Neural cell (in vitro differentiated cells): Measurements from ENCODE around the gene SH3RF3. TPM values are rescaled to one million over a fixed set of nuclear protein-coding genes. Genes with fewer than 3 reads are reported as not detected.

ENCODE experiments used
- H2AFZ ChIP-seq: fragments of 200-600, 300-800 bp; sonication (generic), shearing (Covaris generic); 2 replicates; pipeline ENCODE4 v1.6.0; 2014; ENCODE audit warnings: low read depth, mild to moderate bottlenecking, antibody characterized with exemption, low read length, moderate library complexity
- H3F3A ChIP-seq: fragments of 200-600 bp; shearing (Covaris generic); 2 replicates; pipeline ENCODE4 v1.6.1; 2016; ENCODE audit warnings: mild to moderate bottlenecking, moderate library complexity, mixed read lengths, antibody characterized with exemption, low read length; ENCODE audit not compliant: insufficient read depth, poor library complexity, severe bottlenecking
- H3K27ac ChIP-seq: fragments of 200-600, 300-800 bp; sonication (generic), shearing (Covaris generic); 2 replicates; pipeline ENCODE4 v1.5.1; 2014; ENCODE audit warnings: mild to moderate bottlenecking, low read length, moderate library complexity
- H3K27me3 ChIP-seq: fragments of 300-800, 200-600 bp; sonication (generic), shearing (Covaris generic); 2 replicates; pipeline ENCODE4 v1.6.0; 2014; ENCODE audit warnings: mild to moderate bottlenecking, low read depth, low read length, moderate library complexity; ENCODE audit not compliant: insufficient read depth
- H3K36me3 ChIP-seq: fragments of 300-800, 200-600 bp; sonication (generic), shearing (Covaris generic); 2 replicates; pipeline ENCODE4 v1.5.1; 2014; ENCODE audit warnings: mild to moderate bottlenecking, antibody characterized with exemption, low read length, moderate library complexity; ENCODE audit not compliant: insufficient read depth
- H3K4me2 ChIP-seq: fragments of 300-800, 200-600 bp; sonication (generic), shearing (Covaris generic); 2 replicates; pipeline ENCODE4 v1.6.0; 2014; ENCODE audit warnings: mild to moderate bottlenecking, low read length
- H3K4me3 ChIP-seq: fragments of 300-800, 200-600 bp; sonication (generic), shearing (Covaris generic); 2 replicates; pipeline ENCODE4 v1.5.1; 2014; ENCODE audit warnings: mild to moderate bottlenecking, low read length, moderate library complexity
- H3K79me2 ChIP-seq: fragments of 200-600 bp; shearing (Covaris generic); replicated peaks from 2 replicates; pipeline ENCODE4 v1.6.0; 2014; ENCODE audit warnings: mild to moderate bottlenecking, low read length, moderate library complexity; ENCODE audit not compliant: insufficient read depth
- H3K9ac ChIP-seq: fragments of 300-800, 200-600 bp; sonication (generic), shearing (Covaris generic); 2 replicates; pipeline ENCODE4 v1.6.1; 2016; ENCODE audit warnings: mild to moderate bottlenecking, low read length, mixed read lengths
- H3K9me2 ChIP-seq: fragments of 200-600 bp; shearing (Covaris generic); 2 replicates; pipeline ENCODE4 v1.6.1; 2016; ENCODE audit warnings: mild to moderate bottlenecking, low read length, mixed read lengths; ENCODE audit not compliant: insufficient read depth
- H3K9me3 ChIP-seq: fragments of 200-600, 300-800 bp; sonication (generic), shearing (Covaris generic); 2 replicates; pipeline ENCODE4 v1.6.1; 2016; ENCODE audit warnings: mild to moderate bottlenecking, mixed run types, low read length, moderate library complexity, mixed read lengths
- H4K20me1 ChIP-seq: fragments of 200-600 bp; shearing (Covaris generic); 2 replicates; pipeline ENCODE4 v1.6.1; 2016; ENCODE audit warnings: mild to moderate bottlenecking, mixed run types; ENCODE audit not compliant: insufficient read depth
- CTCF ChIP-seq: fragments of 450-650 bp; IDR thresholded peaks from 2 replicates; pipeline ENCODE4 v1.5.1; 2014; ENCODE audit warnings: antibody characterized with exemption, mild to moderate bottlenecking, moderate library complexity; ENCODE audit not compliant: poor library complexity, severe bottlenecking
- EP300 ChIP-seq: fragments of 450-650 bp; conservative IDR thresholded peaks from 2 replicates; pipeline ENCODE4 v1.6.1; 2014; ENCODE audit warnings: antibody characterized with exemption, mild to moderate bottlenecking, moderate library complexity; ENCODE audit not compliant: poor library complexity, severe bottlenecking
- EZH2 ChIP-seq: fragments of 200-600, 300-800 bp; shearing (Covaris generic), sonication (generic); IDR thresholded peaks from 2 replicates; pipeline ENCODE4 v1.6.1; 2014; ENCODE audit warnings: antibody characterized with exemption, low read length, borderline replicate concordance, mild to moderate bottlenecking; ENCODE audit not compliant: insufficient read depth, poor library complexity, severe bottlenecking
- MXI1 ChIP-seq: fragments of 450-650 bp; conservative IDR thresholded peaks from 2 replicates; pipeline ENCODE4 v1.6.1; 2014; ENCODE audit warnings: antibody characterized with exemption, mild to moderate bottlenecking; ENCODE audit not compliant: poor library complexity, severe bottlenecking
- POLR2AphosphoS5 ChIP-seq: IDR thresholded peaks from 2 replicates; pipeline ENCODE4 v1.6.1; 2012
- RAD21 ChIP-seq: fragments of 450-650 bp; conservative IDR thresholded peaks from 2 replicates; pipeline ENCODE4 v1.6.1; 2014; ENCODE audit warnings: antibody characterized with exemption, mild to moderate bottlenecking, moderate library complexity
- REST ChIP-seq: IDR thresholded peaks from 2 replicates; pipeline ENCODE4 v1.6.1; 2012; ENCODE audit warnings: borderline replicate concordance
- SMC3 ChIP-seq: fragments of 450-650 bp; conservative IDR thresholded peaks from 2 replicates; pipeline ENCODE4 v1.6.1; 2014; ENCODE audit warnings: antibody characterized with exemption, mild to moderate bottlenecking, moderate library complexity; ENCODE audit not compliant: poor library complexity
- TAF1 ChIP-seq: IDR thresholded peaks from 2 replicates; pipeline ENCODE4 v1.6.1; 2012; ENCODE audit warnings: low read depth
- polyA plus RNA-seq: library from polyadenylated mRNA; depleted of rRNA; stranded (reverse); fragments of >200 nt; gene quantifications from 2 replicates; pipeline ENCODE4 v1.2.3, GENCODE V29; 2014

The SH3RF3 gene
- polyA plus RNA-seq, 1 donor from 2014 or later: 0.53 TPM

DNA sequence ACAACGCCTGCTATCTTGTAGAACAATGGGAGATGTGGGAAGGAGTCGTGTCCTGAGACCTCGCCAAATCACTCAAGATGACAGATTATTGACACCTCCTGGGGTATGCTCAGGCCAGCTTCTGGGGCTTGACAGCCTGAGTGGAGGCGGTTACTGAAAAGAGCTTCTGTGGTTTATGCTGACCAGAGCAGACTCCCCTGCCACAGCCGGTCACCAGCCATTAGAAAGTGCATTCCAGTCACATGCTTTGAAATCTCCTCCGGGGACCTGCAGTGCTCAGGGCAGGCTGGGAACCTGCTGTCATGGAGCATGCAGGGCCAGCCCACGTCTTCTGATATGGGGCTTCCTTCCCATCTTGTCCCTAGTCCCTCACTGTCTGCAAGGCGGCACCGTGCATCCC is 268.9 kb downstream of the SH3RF3 start:
- no peaks in the 10 kb centered on the region for H3K27me3 ChIP-seq
- H3K9ac ChIP-seq: no peak overlapping the region
- H2AFZ ChIP-seq: no peak overlapping the region
- H3K9me2 ChIP-seq: no peaks in the 10 kb centered on the region
- H3K27ac ChIP-seq: no peak overlapping the region
- H3K4me2 ChIP-seq: no peak overlapping the region
- no peaks in the 10 kb centered on the region for H3F3A ChIP-seq
- H3K36me3 ChIP-seq: no peaks in the 10 kb centered on the region
- H3K4me3 ChIP-seq: no peak overlapping the region
- no peak for TF ChIP-seq SMC3
- TF ChIP-seq POLR2AphosphoS5: no peak
- no peak for TF ChIP-seq TAF1
- TF ChIP-seq REST: no peak
- TF ChIP-seq EP300: no peak
- no peak for TF ChIP-seq EZH2
- no peak for TF ChIP-seq RAD21
- no peak for TF ChIP-seq MXI1
- TF ChIP-seq CTCF: no peak
- H4K20me1 ChIP-seq: no peaks in the 10 kb centered on the region
- no peaks in the 10 kb centered on the region for H3K9me3 ChIP-seq
- no peaks in the 10 kb centered on the region for H3K79me2 ChIP-seq

DNA sequence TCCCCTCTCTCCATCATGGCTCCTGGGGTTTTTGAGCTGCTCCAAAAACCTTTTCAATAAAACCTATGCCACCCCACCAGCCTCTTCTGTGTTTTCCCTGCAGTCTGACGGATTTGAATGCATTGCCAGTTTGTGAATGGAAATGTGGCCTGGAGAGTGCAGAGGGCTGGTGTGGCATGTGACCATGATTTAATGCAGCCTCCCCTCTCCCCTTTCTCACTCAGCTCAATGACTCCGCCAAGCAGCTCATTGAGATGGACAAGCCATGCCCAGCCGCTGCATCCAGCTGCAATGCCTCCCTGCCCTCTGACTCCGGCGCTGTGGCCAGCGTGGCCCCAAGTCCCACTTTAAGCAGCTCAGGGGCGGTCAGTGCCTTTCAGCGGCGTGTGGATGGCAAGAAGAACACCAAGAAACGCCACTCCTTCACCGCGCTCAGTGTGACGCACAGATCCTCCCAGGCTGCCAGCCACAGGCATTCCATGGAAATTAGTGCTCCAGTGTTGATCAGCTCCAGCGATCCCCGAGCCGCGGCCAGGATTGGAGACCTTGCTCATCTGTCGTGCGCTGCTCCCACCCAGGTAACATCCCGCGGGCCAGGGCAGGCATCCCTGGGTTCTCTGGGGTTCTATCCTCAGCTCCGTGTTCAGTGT is 269.5 kb downstream of the SH3RF3 start:
- Histone ChIP-seq H3K4me3 (no peak overlapping the region), H3K79me2 (no peaks in the 10 kb centered on the region), H3F3A (no peaks in the 10 kb centered on the region), H3K9me3 (no peaks in the 10 kb centered on the region), H3K27me3 (no peaks in the 10 kb centered on the region), H3K9ac (no peak overlapping the region), H2AFZ (no peak overlapping the region), H4K20me1 (no peaks in the 10 kb centered on the region), H3K27ac (no peak overlapping the region), H3K9me2 (no peaks in the 10 kb centered on the region), H3K4me2 (no peak overlapping the region), H3K36me3 (no peaks in the 10 kb centered on the region)
- no peak for TF ChIP-seq REST
